Activated CD8-positive, alpha-beta memory T cell treated with anti-CD3 and anti-CD28 coated beads, Interleukin-2, amount 50 U/mL, for 24 hours (primary cell): ENCODE results near the gene ZNRF3.
"Not testable (repeated sequence)": the region's sequence is repeated elsewhere in the genome, so short reads cannot be mapped to it uniquely, and the experiment has no call there.

Experiments
- DNase-seq: peaks from one replicate; pipeline ENCODE4 v3.0.0-alpha.2; 2020; ENCODE audit errors: extremely low read depth

The ZNRF3 gene

GRCh38 chr22:28884747-28885350 is 1.5 kb downstream of the ZNRF3 start:
- DNase-seq = no peak

GRCh38 chr22:28885939-28886338 is 2.6 kb downstream of the ZNRF3 start:
- DNase-seq = no peak

- DNase-seq = not testable (repeated sequence)
These were observed 3.3 kb downstream of the ZNRF3 start for GRCh38 chr22:28886679-28887078.

- no peak for DNase-seq
These were observed 4.5 kb downstream of the ZNRF3 start for GRCh38 chr22:28887725-28888459.

- no peak for DNase-seq
These were observed 6.2 kb downstream of the ZNRF3 start for GRCh38 chr22:28889478-28890024.

- no peak for DNase-seq
These were observed 7.9 kb downstream of the ZNRF3 start for GRCh38 chr22:28891156-28891733.

- no peak for DNase-seq
These were observed 8.9 kb downstream of the ZNRF3 start for GRCh38 chr22:28892175-28892731.

GRCh38 chr22:28893810-28894209 is 10.4 kb downstream of the ZNRF3 start:
- DNase-seq = no peak

- no peak for DNase-seq
These were observed 11.0 kb downstream of the ZNRF3 start for GRCh38 chr22:28894334-28894733.

GRCh38 chr22:28894807-28895206 is 11.4 kb downstream of the ZNRF3 start:
- DNase-seq = no peak

GRCh38 chr22:28896611-28897010 is 13.2 kb downstream of the ZNRF3 start:
- DNase-seq = no peak

GRCh38 chr22:28898233-28898629 is 14.9 kb downstream of the ZNRF3 start:
- DNase-seq = no peak

- no peak for DNase-seq
These were observed 16.0 kb downstream of the ZNRF3 start for GRCh38 chr22:28899199-28899853.

GRCh38 chr22:28900379-28900925 is 17.1 kb downstream of the ZNRF3 start:
- no peak for DNase-seq

GRCh38 chr22:28902490-28902889 is 19.1 kb downstream of the ZNRF3 start:
- DNase-seq = no peak

GRCh38 chr22:28903080-28903479 is 19.7 kb downstream of the ZNRF3 start:
- no peak for DNase-seq

GRCh38 chr22:28903729-28904128 is 20.4 kb downstream of the ZNRF3 start:
- no peak for DNase-seq

- DNase-seq = no peak
These were observed 21.0 kb downstream of the ZNRF3 start for GRCh38 chr22:28904211-28904896.

GRCh38 chr22:28905256-28905832 is 22.0 kb downstream of the ZNRF3 start:
- DNase-seq = no peak

- DNase-seq = no peak
These were observed 22.9 kb downstream of the ZNRF3 start for GRCh38 chr22:28906312-28906711.
